K562 (cell line): ENCODE measurements around the gene AZU1. TPM values are rescaled to one million over a fixed set of nuclear protein-coding genes. Genes with fewer than 3 reads are reported as not detected.

ENCODE experiments used
- ATAC-seq: fragments of 200-7000 bp; cut with Tn5 transposase; 3 replicates; pipeline ENCODE4 v1.9.1; 2020; ENCODE audit warnings: moderate library complexity
- BruUV-seq: library from RNA; stranded (reverse); fragments of 400-500 nt; replicated peaks from 2 replicates; lab custom pipeline; 2021; lab: Mats Ljungman, UMichigan
- CTCF ChIA-PET: fragments of 300-600 bp; formaldehyde crosslinking; extraction: SDS; loops from one replicate; lab custom pipeline; 2021; ENCODE audit warnings: low intra/inter-chr PET ratio; lab: Yijun Ruan, JAX
- POLR2A ChIA-PET: fragments of 300-600, 350-650 bp; sonication (Branson Sonifier 250); formaldehyde crosslinking; extraction: SDS; loops from one replicate; lab custom pipeline; 2021; ENCODE audit warnings: antibody characterized with exemption, inconsistent platforms; lab: Yijun Ruan, JAX
- DNase-seq, 4 experiments: peaks; one replicate each; pipeline versions ENCODE4 v3.0.0 to v3.0.0-alpha.2; 2011 to 2018; ENCODE audit warnings: low spot score in 3 of 4, mixed read lengths in 3 of 4; ENCODE audit errors: extremely low read depth in 1 of 4
- FAIRE-seq: peaks from 2 replicates; lab custom pipeline; 2011; peaks lifted over from hg19 to GRCh38; lab: Jason Lieb, UNC
- H2AFZ ChIP-seq: 2 replicates; pipeline ENCODE4 v1.6.0; 2011; ENCODE audit warnings: low read depth, low read length, control low read depth, inconsistent platforms
- H3K27ac ChIP-seq: fragments of 200-600 bp; 3 replicates; pipeline ENCODE4 v1.8.0; 2011; ENCODE audit warnings: low read depth, mild to moderate bottlenecking, control low read depth, inconsistent platforms, low read length, moderate library complexity, mixed read lengths; ENCODE audit errors: extremely low read depth
- H3K27me3 ChIP-seq, 2 experiments: fragments of 300-600 bp in 1 of 2; 2 replicates in 1 of 2; 3 replicates in 1 of 2; pipeline versions ENCODE4 v1.6.0 to v1.8.0; 2011; ENCODE audit warnings: inconsistent platforms in 2 of 2, low read length in 2 of 2, mild to moderate bottlenecking in 1 of 2, mixed read lengths in 1 of 2, moderate library complexity in 1 of 2; ENCODE audit not compliant: control insufficient read depth in 2 of 2, insufficient read depth in 2 of 2
- H3K36me3 ChIP-seq: fragments of 300-600 bp; 3 replicates; pipeline ENCODE4 v1.8.0; 2011; ENCODE audit warnings: mild to moderate bottlenecking, low read length, inconsistent platforms; ENCODE audit not compliant: control insufficient read depth, insufficient read depth
- H3K4me1 ChIP-seq, 2 experiments: fragments of 200-600 bp in 1 of 2; replicated peaks in 1 of 2; 2 replicates in 1 of 2; 3 replicates in 1 of 2; pipeline versions ENCODE4 v1.5.1 to v1.8.0; 2011; ENCODE audit warnings: inconsistent platforms in 2 of 2, low read length in 2 of 2, mild to moderate bottlenecking in 1 of 2, mixed read lengths in 1 of 2, moderate library complexity in 1 of 2; ENCODE audit not compliant: control insufficient read depth in 2 of 2, insufficient read depth in 2 of 2
- H3K4me2 ChIP-seq: 2 replicates; pipeline ENCODE4 v1.6.1; 2011; ENCODE audit warnings: low read length, control low read depth, inconsistent platforms, mixed read lengths; ENCODE audit not compliant: insufficient read depth
- H3K4me3 ChIP-seq: fragments of 200-600 bp; sonication (generic), shearing (Covaris generic); 2 replicates; pipeline ENCODE4 v1.5.1; 2016; ENCODE audit warnings: control low read depth, inconsistent platforms
- H3K79me2 ChIP-seq: fragments of 200-600 bp; 3 replicates; pipeline ENCODE4 v1.8.0; 2011; ENCODE audit warnings: low read length, inconsistent platforms; ENCODE audit not compliant: control insufficient read depth, insufficient read depth
- H3K9ac ChIP-seq, 2 experiments: 2 replicates each; pipeline versions ENCODE4 v1.6.0 to v1.6.1; 2011; ENCODE audit warnings: low read depth in 2 of 2, low read length in 2 of 2, control low read depth in 1 of 2, inconsistent platforms in 1 of 2, mild to moderate bottlenecking in 1 of 2, mixed read lengths in 1 of 2; ENCODE audit not compliant: insufficient read depth in 1 of 2
- H3K9me1 ChIP-seq: one replicate; pipeline ENCODE4 v1.6.0; 2011; ENCODE audit warnings: inconsistent platforms, mild to moderate bottlenecking, low read length, moderate library complexity; ENCODE audit not compliant: control insufficient read depth, insufficient read depth
- H3K9me3 ChIP-seq: replicated peaks from 2 replicates; pipeline ENCODE4 v1.5.1; 2011; ENCODE audit warnings: low read depth, low read length, inconsistent platforms; ENCODE audit not compliant: control insufficient read depth, insufficient read depth
- H4K20me1 ChIP-seq: replicated peaks from 2 replicates; pipeline ENCODE4 v1.6.1; 2011; ENCODE audit warnings: low read length, inconsistent platforms, mixed read lengths; ENCODE audit not compliant: control insufficient read depth, insufficient read depth
- E2F3 ChIP-seq: fragments of 250-450 bp; sonication (Bioruptor Pico); IDR thresholded peaks from 2 replicates; pipeline ENCODE4 v1.4.0; 2020; ENCODE audit warnings: mild to moderate bottlenecking
- GTF3C2 ChIP-seq: IDR thresholded peaks from 3 replicates; pipeline ENCODE4 v1.6.1; 2011; ENCODE audit warnings: borderline replicate concordance, mild to moderate bottlenecking, moderate library complexity; ENCODE audit not compliant: insufficient read length; ENCODE audit errors: extremely low read depth
- HNRNPL ChIP-seq: fragments of 200-400 bp; formaldehyde crosslinking; IDR thresholded peaks from 2 replicates; pipeline ENCODE4 v1.6.1; 2017; ENCODE audit warnings: low read depth, mild to moderate bottlenecking, low read length
- MTA2 ChIP-seq: fragments of 450-650 bp; IDR thresholded peaks from 2 replicates; pipeline ENCODE4 v1.6.1; 2016; ENCODE audit warnings: low read depth
- NFE2L1 ChIP-seq: fragments of 450-650 bp; IDR thresholded peaks from 2 replicates; pipeline ENCODE4 v1.6.1; 2016; ENCODE audit warnings: missing genetic modification characterization, low read depth, mild to moderate bottlenecking, missing compliant biosample characterization, moderate library complexity, borderline replicate concordance
- PATZ1 ChIP-seq: fragments of 250-450 bp; sonication (Bioruptor Pico); IDR thresholded peaks from 2 replicates; pipeline ENCODE4 v1.5.0; 2020; ENCODE audit warnings: mild to moderate bottlenecking, borderline replicate concordance
- PHF8 ChIP-seq: fragments of 200-600 bp; sonication (generic); IDR thresholded peaks from 2 replicates; pipeline ENCODE4 v1.6.1; 2012; ENCODE audit warnings: mixed run types, mild to moderate bottlenecking, inconsistent platforms, low read length, moderate library complexity, borderline replicate concordance
- POLR2A ChIP-seq: fragments of 450-650 bp; conservative IDR thresholded peaks from 2 replicates; pipeline ENCODE4 v1.6.1; 2016
- POLR2G ChIP-seq: fragments of 200-400 bp; formaldehyde crosslinking; IDR thresholded peaks from 2 replicates; pipeline ENCODE4 v1.6.1; 2017; ENCODE audit warnings: low read depth, mild to moderate bottlenecking, antibody characterized with exemption, low read length, moderate library complexity
- SMC3 ChIP-seq: conservative IDR thresholded peaks from 2 replicates; pipeline ENCODE4 v1.6.1; 2011; ENCODE audit warnings: low read depth, low read length, improper control_type of control experiment; ENCODE audit not compliant: insufficient read depth
- ZNF121 ChIP-seq: sonication (generic); formaldehyde crosslinking; conservative IDR thresholded peaks from 2 replicates; pipeline ENCODE4 v1.8.0; 2022; ENCODE audit warnings: missing genetic modification reagents
- WGBS: fragments of 100-300 bp; shearing (Covaris generic); methylation state at CpG from one replicate; pipeline ENCODE4 v1.1.6; 2016; ENCODE audit warnings: low coverage, mixed read lengths; ENCODE audit not compliant: insufficient coverage; ENCODE audit errors: missing lambda C conversion rate; 5-methylcytosine and 5-hydroxymethylcytosine counted together
- in situ Hi-C: fragments of 300-500 bp; cut with MboI; formaldehyde crosslinking; loops from 4 replicates; pipeline ENCODE4 v1.15.0; 2018; ENCODE audit warnings: inconsistent platforms, mixed read lengths
- intact Hi-C: fragments of 100-400 bp; cut with micrococcal nuclease; formaldehyde crosslinking; loops from 2 replicates; pipeline ENCODE4 v1.14.2; 2022
- polyA plus RNA-seq, 8 experiments: library from polyadenylated mRNA; depleted of rRNA in 4 of 8; stranded (reverse) in 5 of 8; unstranded in 3 of 8; fragments of >200 nt; fragmentation: Nextera tagmentation in 2 of 8; fragmentation: Illumina TruSeq in 1 of 8; extraction: Ambion mirVana in 2 of 8; extraction: Trizol in 1 of 8; gene quantifications; 2 replicates each; pipeline versions ENCODE4 v1.2.1 to v1.2.3, GENCODE V29; 2011 to 2014; ENCODE audit warnings: inconsistent platforms in 1 of 8, missing spikeins in 1 of 8
- total RNA-seq, 7 experiments: library from RNA; depleted of rRNA in 6 of 7; stranded (reverse); fragments of >200 nt in 6 of 7; fragmentation: Illumina TruSeq in 2 of 7; extraction: Trizol in 2 of 7; gene quantifications; 2 replicates each; pipeline versions ENCODE4 v1.2.1 to v1.2.3, GENCODE V29; 2011 to 2021; ENCODE audit warnings: low replicate concordance in 1 of 7

Gene AZU1
- total and polyA plus RNA-seq, 9 of the 15 experiments (the other 6 are each of a cell fraction or from before 2014, with no cell fraction given), result 0.29 to 1.9 (median 0.59) TPM; not detected in 3

GRCh38 chr19:870314-870713 lies 42.7 kb downstream of the AZU1 start:
- Histone ChIP-seq H3K9me1 (no peaks in the 10 kb centered on the region), H3K9ac (peak overlapping the region in 1 of 2 experiments; percentile 86; a peak in 1 of 4 replicates), H3K27ac (no peak overlapping the region), H3K4me1 (peaks cover 16 to 84% of the 10 kb centered on the region in 2 experiments), H3K4me2 (no peak overlapping the region), H3K9me3 (no peaks in the 10 kb centered on the region), H3K36me3 (peaks cover 72% of the 10 kb centered on the region; the same call in 2 of the 3 replicates), H4K20me1 (no peaks in the 10 kb centered on the region; the same call in 1 of the 2 replicates), H3K27me3 (no peaks in the 10 kb centered on the region), H3K79me2 (no peaks in the 10 kb centered on the region), H2AFZ (no peak overlapping the region), H3K4me3 (no peak overlapping the region)
- in situ Hi-C loops (no loop called here), intact Hi-C loops (no loop called here)
- POLR2A ChIA-PET, result interaction anchor here (0.6 kb wide), 1 partner anchor 72 kb away, joined by 4 read pairs; no protein-coding TSS in a partner anchor
- FAIRE-seq (no peak), DNase-seq (no peak), ATAC-seq (no peak)
- no TSS peak for BruUV-seq
- TF ChIP-seq SMC3 (no peak), NFE2L1 (no peak), POLR2A (peak; percentile 45; the same call in 1 of the 2 replicates), ZNF121 (CRISPR knock-in tag) (peak; percentile 84)
- CTCF ChIA-PET, result no interaction called here
- 97% methylated on average over 4 of the region's 8 CpGs for WGBS

GRCh38 chr19:870963-871401 lies 43.3 kb downstream of the AZU1 start:
- Histone ChIP-seq H3K4me1 (peaks cover 16 to 84% of the 10 kb centered on the region in 2 experiments), H2AFZ (no peak overlapping the region), H3K79me2 (no peaks in the 10 kb centered on the region), H3K9me3 (no peaks in the 10 kb centered on the region), H3K9me1 (no peaks in the 10 kb centered on the region), H3K4me3 (no peak overlapping the region), H3K9ac (no peak overlapping the region; a peak in 1 of 4 replicates), H3K27ac (no peak overlapping the region), H4K20me1 (no peaks in the 10 kb centered on the region; the same call in 1 of the 2 replicates), H3K36me3 (peaks cover 73% of the 10 kb centered on the region; the same call in 2 of the 3 replicates), H3K27me3 (no peaks in the 10 kb centered on the region), H3K4me2 (no peak overlapping the region)
- WGBS, result 83% methylated on average over 19 of the region's 28 CpGs
- ATAC-seq (no peak), DNase-seq (no peak), FAIRE-seq (no peak)
- intact Hi-C loops, result no loop called here
- in situ Hi-C loops, result no loop called here
- ChIA-PET POLR2A (interaction anchor here (2.0 kb wide), 1 partner anchor 37 kb away, joined by 7 read pairs; no protein-coding TSS in a partner anchor), CTCF (no interaction called here)
- BruUV-seq, result no TSS peak
- TF ChIP-seq E2F3 (no peak), MTA2 (no peak), PATZ1 (CRISPR knock-in tag) (no peak), GTF3C2 (no peak), POLR2G (peak; percentile 65), HNRNPL (peak; percentile 77; the same call in 1 of the 2 replicates), PHF8 (no peak)
